Ovary (tissue), 3 donors: ENCODE results near the gene CD247.

Experiments
- POLR2A ChIP-seq: fragments of 450-650 bp; IDR thresholded peaks from one replicate; pipeline ENCODE4 v1.6.1; 2017; ENCODE audit warnings: antibody characterized with exemption, mild to moderate bottlenecking, moderate library complexity
- TF ChIP-seq, protein P1 (sequence below), 3 donors: fragments of 450-650 bp in 2 of 3; fragments of 200-600 bp in 1 of 3; IDR thresholded peaks; one replicate each; pipeline versions ENCODE4 v1.5.1 to v1.8.0; 2016 to 2022; ENCODE audit warnings: antibody characterized with exemption in 3 of 3, mild to moderate bottlenecking in 1 of 3
- donor health status: DM: no; HTN: no; CAD: no.

DNA sequence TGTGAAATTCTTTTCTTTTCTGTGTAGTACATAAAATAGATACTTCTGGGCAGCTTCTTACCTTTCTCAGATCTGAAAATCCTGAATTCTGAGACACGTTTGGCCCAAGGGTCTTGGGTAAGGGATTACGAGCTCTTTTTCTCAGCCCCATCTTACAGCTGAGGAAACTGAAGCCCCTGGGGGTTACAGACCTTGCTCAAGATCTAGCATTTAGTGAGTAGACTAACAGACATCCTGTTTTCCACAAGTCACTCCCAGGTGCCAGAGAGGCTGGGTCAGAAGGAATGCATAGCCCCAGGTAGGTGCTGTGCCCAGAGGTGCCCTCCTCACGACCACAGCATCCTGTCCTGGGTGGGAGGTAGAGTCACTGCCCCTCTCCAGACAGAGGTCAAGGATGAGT lies 48.4 kb upstream of the CD247 start:
- TF ChIP-seq, protein P1, sequence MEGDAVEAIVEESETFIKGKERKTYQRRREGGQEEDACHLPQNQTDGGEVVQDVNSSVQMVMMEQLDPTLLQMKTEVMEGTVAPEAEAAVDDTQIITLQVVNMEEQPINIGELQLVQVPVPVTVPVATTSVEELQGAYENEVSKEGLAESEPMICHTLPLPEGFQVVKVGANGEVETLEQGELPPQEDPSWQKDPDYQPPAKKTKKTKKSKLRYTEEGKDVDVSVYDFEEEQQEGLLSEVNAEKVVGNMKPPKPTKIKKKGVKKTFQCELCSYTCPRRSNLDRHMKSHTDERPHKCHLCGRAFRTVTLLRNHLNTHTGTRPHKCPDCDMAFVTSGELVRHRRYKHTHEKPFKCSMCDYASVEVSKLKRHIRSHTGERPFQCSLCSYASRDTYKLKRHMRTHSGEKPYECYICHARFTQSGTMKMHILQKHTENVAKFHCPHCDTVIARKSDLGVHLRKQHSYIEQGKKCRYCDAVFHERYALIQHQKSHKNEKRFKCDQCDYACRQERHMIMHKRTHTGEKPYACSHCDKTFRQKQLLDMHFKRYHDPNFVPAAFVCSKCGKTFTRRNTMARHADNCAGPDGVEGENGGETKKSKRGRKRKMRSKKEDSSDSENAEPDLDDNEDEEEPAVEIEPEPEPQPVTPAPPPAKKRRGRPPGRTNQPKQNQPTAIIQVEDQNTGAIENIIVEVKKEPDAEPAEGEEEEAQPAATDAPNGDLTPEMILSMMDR (IDR thresholded peaks at IDR 0.05): no peak
- TF ChIP-seq POLR2A: no peak
